ENCODE data around the gene CHTF18. TPM values are rescaled to one million over a fixed set of nuclear protein-coding genes. Genes with fewer than 3 reads are reported as not detected.

CHTF18 gene
- total RNA-seq, 1 donor from 2014 or later = 4.9 TPM

DNA sequence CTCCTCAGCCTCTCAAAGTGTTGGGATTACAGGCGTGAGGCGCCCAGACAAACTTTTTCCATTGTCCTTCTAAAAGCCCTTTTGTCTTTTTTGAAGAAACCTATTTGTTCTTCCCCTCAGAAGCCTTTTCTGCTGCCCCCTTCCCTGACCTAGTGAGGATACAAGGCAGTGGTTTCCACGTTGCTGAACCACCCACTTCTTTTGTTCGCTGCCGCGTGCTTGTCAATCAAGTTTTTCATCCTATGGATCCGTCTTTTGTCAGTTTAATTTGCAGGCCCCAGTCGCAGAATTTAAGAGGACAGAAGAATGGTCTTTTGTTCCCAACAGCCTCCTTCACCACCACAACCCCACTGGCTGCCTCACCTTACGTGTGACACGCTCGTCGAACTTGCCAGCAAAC is 32.3 kb downstream of the CHTF18 start:
- H3K9me3 ChIP-seq = no peaks in the 10 kb centered on the region
- no peak for TF ChIP-seq POLR2A (IDR thresholded peaks at IDR 0.05)
- TF ChIP-seq POLR2AphosphoS5 (IDR thresholded peaks at IDR 0.05; ENCODE audit: insufficient read depth in 1 of 2, low read depth in 1 of 2) = no peak
- TF ChIP-seq, protein P1, sequence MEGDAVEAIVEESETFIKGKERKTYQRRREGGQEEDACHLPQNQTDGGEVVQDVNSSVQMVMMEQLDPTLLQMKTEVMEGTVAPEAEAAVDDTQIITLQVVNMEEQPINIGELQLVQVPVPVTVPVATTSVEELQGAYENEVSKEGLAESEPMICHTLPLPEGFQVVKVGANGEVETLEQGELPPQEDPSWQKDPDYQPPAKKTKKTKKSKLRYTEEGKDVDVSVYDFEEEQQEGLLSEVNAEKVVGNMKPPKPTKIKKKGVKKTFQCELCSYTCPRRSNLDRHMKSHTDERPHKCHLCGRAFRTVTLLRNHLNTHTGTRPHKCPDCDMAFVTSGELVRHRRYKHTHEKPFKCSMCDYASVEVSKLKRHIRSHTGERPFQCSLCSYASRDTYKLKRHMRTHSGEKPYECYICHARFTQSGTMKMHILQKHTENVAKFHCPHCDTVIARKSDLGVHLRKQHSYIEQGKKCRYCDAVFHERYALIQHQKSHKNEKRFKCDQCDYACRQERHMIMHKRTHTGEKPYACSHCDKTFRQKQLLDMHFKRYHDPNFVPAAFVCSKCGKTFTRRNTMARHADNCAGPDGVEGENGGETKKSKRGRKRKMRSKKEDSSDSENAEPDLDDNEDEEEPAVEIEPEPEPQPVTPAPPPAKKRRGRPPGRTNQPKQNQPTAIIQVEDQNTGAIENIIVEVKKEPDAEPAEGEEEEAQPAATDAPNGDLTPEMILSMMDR (IDR thresholded peaks at IDR 0.05) = no peak
- no peaks in the 10 kb centered on the region for H3K36me3 ChIP-seq
- no peak for DNase-seq (ENCODE audit: extremely low spot score in 2 of 2)
- peaks cover 8% of the 10 kb centered on the region for H3K27me3 ChIP-seq
- peaks cover 14% of the 10 kb centered on the region for H3K4me1 ChIP-seq
- H3K4me3 ChIP-seq = no peak overlapping the region
- intact Hi-C loops (cut with DNase I) = no loop called here
- no peak overlapping the region for H3K27ac ChIP-seq

DNA sequence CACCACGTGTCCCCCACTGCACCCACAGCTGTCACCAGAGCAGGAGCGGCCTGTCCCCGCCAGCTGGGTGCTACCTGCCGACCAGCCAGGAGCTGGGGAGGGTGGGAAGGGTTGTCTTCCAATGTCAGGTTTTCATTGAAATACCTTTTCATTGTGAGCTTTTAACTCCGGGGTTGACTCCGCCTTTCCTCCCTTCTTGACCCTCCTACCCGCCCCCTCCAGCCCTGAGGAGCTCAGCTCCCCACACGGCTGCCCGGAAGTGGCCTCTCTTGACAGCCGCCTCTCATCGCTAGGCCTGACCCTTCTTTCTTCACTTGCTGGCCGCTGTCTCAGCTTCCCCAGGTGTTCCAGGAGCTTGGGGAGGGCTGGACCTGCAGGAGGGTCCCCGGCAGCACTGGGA is 33.3 kb downstream of the CHTF18 start:
- Histone ChIP-seq H3K4me3 (no peak overlapping the region), H3K36me3 (no peaks in the 10 kb centered on the region), H3K4me1 (peaks cover 14% of the 10 kb centered on the region), H3K27ac (no peak overlapping the region), H3K27me3 (peaks cover 8% of the 10 kb centered on the region), H3K9me3 (no peaks in the 10 kb centered on the region)
- no peak for DNase-seq (ENCODE audit: extremely low spot score in 2 of 2)
- intact Hi-C loops (cut with DNase I) = no loop called here
- TF ChIP-seq, protein P1 (IDR thresholded peaks at IDR 0.05) = no peak
- no peak for TF ChIP-seq POLR2A (IDR thresholded peaks at IDR 0.05)
- no peak for TF ChIP-seq POLR2AphosphoS5 (IDR thresholded peaks at IDR 0.05; ENCODE audit: insufficient read depth in 1 of 2, low read depth in 1 of 2)

DNA sequence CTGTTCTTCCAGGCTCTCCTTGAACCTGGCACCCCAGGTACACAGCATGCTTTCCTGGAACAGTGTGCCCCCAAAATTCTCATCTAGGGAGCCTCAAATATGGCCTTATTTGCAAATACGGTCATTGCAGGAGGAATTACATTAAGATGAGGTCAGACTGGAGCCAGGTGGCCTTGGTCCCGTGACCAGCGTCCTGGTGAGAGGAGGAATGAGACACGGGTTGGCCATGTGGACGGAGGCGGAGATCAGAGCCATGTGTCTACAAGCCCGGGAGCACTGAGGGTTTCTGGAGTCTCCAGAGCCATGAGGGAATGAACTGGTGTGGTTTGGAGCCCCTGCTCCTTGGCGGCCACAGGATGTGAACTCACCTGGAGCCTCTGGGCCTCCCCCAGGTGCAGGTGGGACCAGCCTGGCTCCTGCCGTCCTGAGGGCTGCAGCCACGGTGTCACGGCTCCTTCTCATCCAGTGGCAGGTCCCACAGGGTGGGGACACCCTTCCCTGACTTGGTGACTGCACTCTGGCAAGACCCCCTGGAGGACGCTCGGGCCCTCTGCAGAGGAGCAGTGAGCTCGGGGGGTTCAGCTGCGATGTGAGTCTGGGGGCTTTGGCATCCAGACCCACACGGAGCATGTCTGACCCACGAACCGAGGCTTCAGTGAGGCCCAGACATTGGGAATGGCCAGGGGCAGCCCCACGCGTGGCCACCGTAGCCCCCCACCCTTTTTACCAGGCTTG is 33.9 kb downstream of the CHTF18 start:
- no peaks in the 10 kb centered on the region for H3K36me3 ChIP-seq
- H3K27ac ChIP-seq = no peak overlapping the region
- peaks cover 13% of the 10 kb centered on the region for H3K4me1 ChIP-seq
- no peak for DNase-seq (ENCODE audit: extremely low spot score in 2 of 2)
- no peak overlapping the region for H3K4me3 ChIP-seq
- peaks cover 5% of the 10 kb centered on the region for H3K27me3 ChIP-seq
- no peaks in the 10 kb centered on the region for H3K9me3 ChIP-seq
- intact Hi-C loops (cut with DNase I) = no loop called here
- TF ChIP-seq, protein P1 (IDR thresholded peaks at IDR 0.05) = no peak
- TF ChIP-seq POLR2AphosphoS5 (IDR thresholded peaks at IDR 0.05; ENCODE audit: insufficient read depth in 1 of 2, low read depth in 1 of 2) (no peak), POLR2A (IDR thresholded peaks at IDR 0.05) (no peak)

DNA sequence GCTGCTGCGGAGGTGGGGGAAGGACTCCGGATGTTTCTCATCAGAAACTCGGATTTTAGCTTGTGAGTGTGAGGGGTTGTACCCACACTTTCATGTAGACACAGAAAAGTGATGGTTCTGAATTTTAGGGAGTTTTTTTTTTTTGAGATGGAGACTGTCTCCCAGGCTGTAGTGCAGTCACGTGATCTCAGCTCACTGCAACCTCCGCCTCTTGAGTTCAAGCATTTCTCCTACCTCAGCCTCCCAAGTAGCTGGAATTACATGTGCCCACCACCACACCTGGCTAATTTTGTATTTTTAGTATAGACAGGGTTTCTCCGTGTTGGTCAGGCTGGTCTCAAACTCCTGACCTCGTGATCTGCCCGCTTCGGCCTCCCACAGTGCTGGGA is 34.5 kb downstream of the CHTF18 start:
- no peaks in the 10 kb centered on the region for H3K9me3 ChIP-seq
- peaks cover 9% of the 10 kb centered on the region for H3K4me1 ChIP-seq
- TF ChIP-seq POLR2AphosphoS5 (IDR thresholded peaks at IDR 0.05; ENCODE audit: insufficient read depth in 1 of 2, low read depth in 1 of 2) (no peak), POLR2A (IDR thresholded peaks at IDR 0.05) (no peak)
- TF ChIP-seq, protein P1 (IDR thresholded peaks at IDR 0.05) = no peak
- H3K36me3 ChIP-seq = no peaks in the 10 kb centered on the region
- H3K27me3 ChIP-seq = no peaks in the 10 kb centered on the region
- H3K4me3 ChIP-seq = no peak overlapping the region
- H3K27ac ChIP-seq = no peak overlapping the region
- DNase-seq (ENCODE audit: extremely low spot score in 2 of 2) = no peak
- intact Hi-C loops (cut with DNase I) = no loop called here

DNA sequence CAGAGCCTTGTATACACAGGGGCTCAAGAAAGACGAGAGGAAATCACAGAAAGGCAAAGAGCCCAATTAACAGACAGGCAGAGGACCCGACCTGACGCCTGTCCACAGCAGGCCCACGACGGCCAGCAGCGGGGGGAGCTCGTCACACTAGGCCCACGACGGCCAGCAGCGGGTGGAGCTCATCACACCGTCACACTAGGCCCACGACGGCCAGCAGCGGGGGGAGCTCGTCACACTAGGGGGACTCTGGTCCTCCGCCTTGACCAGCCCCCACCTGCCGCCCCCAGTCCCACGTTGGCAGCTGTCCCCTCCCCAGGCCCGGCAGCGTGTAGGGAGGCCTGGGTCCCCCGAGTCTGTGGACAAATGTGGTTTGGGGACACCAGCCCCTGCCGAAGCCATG is 35.8 kb downstream of the CHTF18 start:
- no peak overlapping the region for H3K27ac ChIP-seq
- DNase-seq (ENCODE audit: extremely low spot score in 2 of 2) = no peak
- H3K4me1 ChIP-seq = peaks cover 9% of the 10 kb centered on the region
- no peak overlapping the region for H3K4me3 ChIP-seq
- no peaks in the 10 kb centered on the region for H3K9me3 ChIP-seq
- TF ChIP-seq POLR2A (IDR thresholded peaks at IDR 0.05) (no peak), POLR2AphosphoS5 (IDR thresholded peaks at IDR 0.05; ENCODE audit: insufficient read depth in 1 of 2, low read depth in 1 of 2) (no peak)
- TF ChIP-seq, protein P1 (IDR thresholded peaks at IDR 0.05) = no peak
- intact Hi-C loops (cut with DNase I) = no loop called here
- no peaks in the 10 kb centered on the region for H3K27me3 ChIP-seq
- H3K36me3 ChIP-seq = no peaks in the 10 kb centered on the region

All from vagina (tissue), 2 donors.